HepG2 (cell line): ENCODE data around the gene CDK17.

ENCODE experiments used
- ARNT ChIP-seq: fragments of 450-650 bp; IDR thresholded peaks from 2 replicates; pipeline ENCODE4 v1.6.1; 2017
- IRF2 ChIP-seq: IDR thresholded peaks from 2 replicates; pipeline ENCODE4 v1.6.1; 2018; ENCODE audit warnings: missing genetic modification reagents, missing compliant biosample characterization
- KLF15 ChIP-seq: sonication (generic); formaldehyde crosslinking; IDR thresholded peaks from 2 replicates; pipeline ENCODE4 v1.8.1; 2023; ENCODE audit warnings: borderline replicate concordance, mild to moderate bottlenecking, inconsistent platforms, missing genetic modification reagents, mixed read lengths
- NR1H2 ChIP-seq: sonication (generic); formaldehyde crosslinking; IDR thresholded peaks from 2 replicates; pipeline ENCODE4 v1.8.1; 2022; ENCODE audit warnings: low read depth, missing genetic modification reagents, borderline replicate concordance
- RNF2 ChIP-seq: fragments of 450-650 bp; conservative IDR thresholded peaks from 2 replicates; pipeline ENCODE4 v1.6.1; 2016; ENCODE audit warnings: low read depth
- SETDB1 ChIP-seq: sonication (generic); formaldehyde crosslinking; IDR thresholded peaks from 2 replicates; pipeline ENCODE4 v1.5.1; 2020; ENCODE audit warnings: missing genetic modification reagents, mild to moderate bottlenecking, borderline replicate concordance
- SRF ChIP-seq: IDR thresholded peaks from 2 replicates; pipeline ENCODE4 v1.6.1; 2011; ENCODE audit warnings: mild to moderate bottlenecking, low read depth, low read length, moderate library complexity
- ZMYM3 ChIP-seq: sonication (generic); formaldehyde crosslinking; IDR thresholded peaks from 2 replicates; pipeline ENCODE4 v1.5.1; 2020; ENCODE audit warnings: mild to moderate bottlenecking, missing genetic modification reagents
- ZNF572 ChIP-seq: sonication (generic); formaldehyde crosslinking; IDR thresholded peaks from 2 replicates; pipeline ENCODE4 v1.5.1; 2020; ENCODE audit warnings: mild to moderate bottlenecking, missing genetic modification reagents
- TF ChIP-seq, protein P1 (sequence below): sonication (generic); formaldehyde crosslinking; conservative IDR thresholded peaks from 2 replicates; pipeline ENCODE4 v1.4.0; 2020; ENCODE audit warnings: missing genetic modification reagents
- TF ChIP-seq, protein P2 (sequence below), 2 experiments: sonication (generic) in 1 of 2; formaldehyde crosslinking in 1 of 2; IDR thresholded peaks; 2 replicates each; pipeline versions ENCODE4 v1.5.1 to v1.6.1; 2011 to 2020; ENCODE audit warnings: borderline replicate concordance in 1 of 2, low read depth in 1 of 2, low read length in 1 of 2, mild to moderate bottlenecking in 1 of 2, missing genetic modification reagents in 1 of 2, moderate library complexity in 1 of 2

DNA sequence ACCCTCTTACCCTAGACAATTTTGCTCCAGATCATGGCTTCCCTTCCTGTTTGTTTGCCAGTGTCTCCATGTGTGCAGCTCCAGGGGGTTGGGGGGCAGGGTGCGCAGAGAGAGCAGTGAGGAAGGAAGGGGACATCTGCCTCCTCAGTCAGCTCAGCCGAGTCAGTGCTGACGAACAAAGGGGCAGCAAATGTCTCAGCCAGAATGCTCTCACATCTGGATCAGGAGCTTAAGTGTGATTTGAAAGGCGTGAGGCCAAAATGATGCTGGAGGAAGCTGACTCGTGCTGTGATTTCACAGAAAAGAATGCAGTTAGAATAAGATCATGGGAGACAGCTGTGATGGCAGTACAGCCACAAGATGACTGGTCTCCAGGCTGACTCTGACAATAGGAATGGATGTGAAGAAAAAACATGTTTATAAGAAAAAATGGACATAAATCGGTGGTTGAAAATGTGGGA, 27.1 kb upstream of the CDK17 start:
- TF ChIP-seq KLF15 (no peak), ZNF572 (CRISPR knock-in tag) (no peak), ZMYM3 (CRISPR knock-in tag) (no peak), RNF2 (no peak), NR1H2 (no peak), ARNT (no peak), SETDB1 (no peak), IRF2 (CRISPR knock-in tag) (no peak), SRF (no peak)
- TF ChIP-seq, protein P1, sequence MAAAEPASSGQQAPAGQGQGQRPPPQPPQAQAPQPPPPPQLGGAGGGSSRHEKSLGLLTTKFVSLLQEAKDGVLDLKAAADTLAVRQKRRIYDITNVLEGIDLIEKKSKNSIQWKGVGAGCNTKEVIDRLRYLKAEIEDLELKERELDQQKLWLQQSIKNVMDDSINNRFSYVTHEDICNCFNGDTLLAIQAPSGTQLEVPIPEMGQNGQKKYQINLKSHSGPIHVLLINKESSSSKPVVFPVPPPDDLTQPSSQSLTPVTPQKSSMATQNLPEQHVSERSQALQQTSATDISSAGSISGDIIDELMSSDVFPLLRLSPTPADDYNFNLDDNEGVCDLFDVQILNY: no peak
- TF ChIP-seq, protein P2, sequence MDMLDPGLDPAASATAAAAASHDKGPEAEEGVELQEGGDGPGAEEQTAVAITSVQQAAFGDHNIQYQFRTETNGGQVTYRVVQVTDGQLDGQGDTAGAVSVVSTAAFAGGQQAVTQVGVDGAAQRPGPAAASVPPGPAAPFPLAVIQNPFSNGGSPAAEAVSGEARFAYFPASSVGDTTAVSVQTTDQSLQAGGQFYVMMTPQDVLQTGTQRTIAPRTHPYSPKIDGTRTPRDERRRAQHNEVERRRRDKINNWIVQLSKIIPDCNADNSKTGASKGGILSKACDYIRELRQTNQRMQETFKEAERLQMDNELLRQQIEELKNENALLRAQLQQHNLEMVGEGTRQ (IDR thresholded peaks at IDR 0.05; ENCODE audit: low read depth, low read length): no peak
- TF ChIP-seq, protein P2 (CRISPR knock-in tag; IDR thresholded peaks at IDR 0.05; ENCODE audit: borderline replicate concordance): no peak
